Embryonic facial prominence (tissue), 1 donor: Measurements from ENCODE around the gene SOD3.

Source experiments
- DNase-seq: peaks from one replicate; pipeline ENCODE4 v3.0.0-alpha.2; 2016; ENCODE audit errors: extremely low spot score

The SOD3 gene

GRCh38 chr4:24775032-24775605, 20.3 kb upstream of the SOD3 start:
- no peak for DNase-seq

- DNase-seq = no peak
These were observed 19.6 kb upstream of the SOD3 start for GRCh38 chr4:24775750-24776149.

GRCh38 chr4:24777536-24778463, 17.6 kb upstream of the SOD3 start:
- DNase-seq = no peak

- peak; percentile 86 for DNase-seq
These were observed 16.7 kb upstream of the SOD3 start for GRCh38 chr4:24778464-24779225.

GRCh38 chr4:24780936-24781495, 14.4 kb upstream of the SOD3 start:
- no peak for DNase-seq

GRCh38 chr4:24781999-24782745, 13.2 kb upstream of the SOD3 start:
- no peak for DNase-seq

- no peak for DNase-seq
These were observed 11.9 kb upstream of the SOD3 start for GRCh38 chr4:24783506-24783905.

GRCh38 chr4:24791043-24791442, 4.3 kb upstream of the SOD3 start:
- DNase-seq = no peak

- no peak for DNase-seq
These were observed 2.8 kb upstream of the SOD3 start for GRCh38 chr4:24792552-24792951.

- no peak for DNase-seq
These were observed 2.0 kb upstream of the SOD3 start for GRCh38 chr4:24793219-24794005.

GRCh38 chr4:24794051-24794450, 1.3 kb upstream of the SOD3 start:
- DNase-seq = no peak

GRCh38 chr4:24794480-24794879, 893 bp upstream of the SOD3 start:
- no peak for DNase-seq

- DNase-seq = no peak
These were observed 451 bp downstream of the SOD3 start for GRCh38 chr4:24795666-24796381.

- no peak for DNase-seq
These were observed 1.2 kb downstream of the SOD3 start for GRCh38 chr4:24796620-24797019.

- no peak for DNase-seq
These were observed 2.8 kb downstream of the SOD3 start for GRCh38 chr4:24798036-24798610.

GRCh38 chr4:24799196-24799543, 3.8 kb downstream of the SOD3 start:
- DNase-seq = no peak

GRCh38 chr4:24799544-24800324, 4.4 kb downstream of the SOD3 start:
- no peak for DNase-seq

- no peak for DNase-seq
These were observed 5.0 kb downstream of the SOD3 start for GRCh38 chr4:24800325-24800895.
